Raji (cell line): ENCODE measurements around the gene HDAC9.

ENCODE experiments used
- POLR2A ChIP-seq: IDR thresholded peaks from 2 replicates; pipeline ENCODE4 v1.6.1; 2011; ENCODE audit warnings: low read depth, low read length, control low read depth; ENCODE audit not compliant: insufficient read depth

Gene HDAC9

DNA sequence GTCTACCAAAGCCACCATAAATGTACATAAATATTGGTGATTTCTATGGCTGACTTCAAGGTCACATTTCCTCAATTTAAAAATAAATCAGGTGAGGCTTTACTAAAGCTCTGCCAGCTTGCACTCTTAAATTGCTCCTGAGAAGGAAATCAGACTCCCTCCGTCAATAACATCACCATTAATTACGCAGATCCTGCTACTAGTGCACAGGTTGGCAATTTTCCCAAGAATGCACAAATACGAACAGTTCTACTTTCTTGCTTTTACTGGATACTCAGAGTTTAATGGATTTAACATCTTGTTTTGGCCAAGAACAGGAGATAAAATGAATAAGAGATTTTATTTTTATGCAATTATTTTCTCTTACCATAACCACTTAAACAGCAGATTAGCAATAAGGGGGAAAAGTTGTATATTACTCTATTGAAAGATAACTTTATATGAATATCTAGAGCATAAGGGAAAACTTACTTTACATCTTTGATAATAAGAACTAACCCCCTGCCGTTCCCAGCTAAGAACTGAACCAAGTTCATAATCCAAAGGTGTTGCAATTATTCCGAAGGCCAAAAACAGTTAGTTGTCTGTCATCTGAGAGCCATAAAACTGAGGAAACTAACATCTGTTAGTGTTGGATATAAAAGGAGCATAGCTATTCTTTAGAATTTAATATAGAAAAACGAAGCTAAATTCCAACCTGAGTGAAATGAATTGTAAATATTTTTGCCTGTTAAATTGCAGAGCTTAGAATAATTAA is 481.3 kb downstream of the HDAC9 start:
- TF ChIP-seq POLR2A, result no peak

DNA sequence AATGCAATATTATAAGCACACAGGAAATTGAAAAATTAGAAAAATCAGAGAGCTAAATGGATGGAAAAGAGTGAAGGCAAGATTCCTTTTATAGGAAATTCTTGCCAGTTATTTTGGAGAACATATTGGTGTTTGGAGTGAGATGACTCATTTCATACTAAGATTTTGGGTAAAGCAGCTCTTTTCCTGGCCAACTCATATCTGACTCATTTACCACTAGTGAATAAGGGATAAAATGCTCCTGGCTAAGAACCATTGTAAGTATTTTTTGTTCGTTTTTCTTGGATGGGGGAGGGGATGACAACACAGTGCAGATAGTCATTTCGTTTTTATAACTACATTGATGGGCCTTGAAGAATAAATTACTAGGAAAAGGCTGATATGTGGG is 482.6 kb downstream of the HDAC9 start:
- no peak for TF ChIP-seq POLR2A

DNA sequence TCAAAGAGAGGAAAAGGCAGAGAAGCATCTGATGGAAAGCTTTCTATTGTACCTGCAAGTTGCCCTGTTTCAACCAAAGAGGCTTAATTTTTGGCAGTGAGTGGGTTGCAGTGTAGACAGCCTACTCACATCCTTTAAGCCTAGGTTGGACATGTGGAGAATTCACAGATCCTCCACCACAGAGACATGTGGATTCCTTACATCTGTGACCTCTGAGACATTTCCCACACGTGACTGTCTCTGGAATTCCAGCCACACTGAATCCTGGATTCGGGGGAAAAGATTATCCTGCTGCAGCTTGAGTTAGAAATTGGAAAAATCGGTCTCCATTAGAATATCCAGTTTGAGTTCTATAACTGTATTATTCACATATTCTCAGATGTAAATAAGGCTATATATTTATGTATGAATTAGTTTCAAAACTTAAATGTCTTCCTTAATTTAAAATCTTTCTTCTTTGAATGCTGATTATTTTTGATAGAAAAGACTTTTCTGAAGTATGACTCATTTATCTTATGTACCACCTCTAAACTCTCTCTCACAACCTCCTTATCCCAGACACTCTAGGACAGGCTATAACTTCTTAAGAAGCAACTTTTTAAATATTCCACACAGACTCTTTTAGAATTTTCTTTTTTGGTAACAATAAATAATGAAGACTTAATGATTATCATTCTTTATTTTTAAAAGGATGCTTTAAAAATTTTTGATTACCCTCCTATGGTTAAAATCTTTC is 498.6 kb downstream of the HDAC9 start:
- no peak for TF ChIP-seq POLR2A

DNA sequence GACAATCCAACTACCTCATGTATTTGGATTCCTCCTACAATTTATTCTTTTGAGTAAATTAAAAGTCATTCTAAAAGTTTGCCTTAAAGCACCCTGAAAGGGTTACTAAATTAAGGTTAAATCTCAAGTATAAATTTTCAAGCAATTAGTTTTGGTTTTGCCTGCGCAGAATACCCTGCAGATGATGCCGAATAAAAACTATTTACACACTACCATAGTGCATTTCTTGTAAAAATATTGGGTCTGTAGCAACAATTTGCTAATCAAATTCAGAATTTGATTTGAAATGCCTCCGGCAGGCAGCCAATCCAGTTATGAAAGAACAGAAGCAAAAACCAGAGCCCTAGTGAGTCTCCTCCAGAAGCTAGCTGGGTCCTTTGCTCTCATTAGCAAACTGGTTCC is 499.7 kb downstream of the HDAC9 start:
- TF ChIP-seq POLR2A, result no peak

DNA sequence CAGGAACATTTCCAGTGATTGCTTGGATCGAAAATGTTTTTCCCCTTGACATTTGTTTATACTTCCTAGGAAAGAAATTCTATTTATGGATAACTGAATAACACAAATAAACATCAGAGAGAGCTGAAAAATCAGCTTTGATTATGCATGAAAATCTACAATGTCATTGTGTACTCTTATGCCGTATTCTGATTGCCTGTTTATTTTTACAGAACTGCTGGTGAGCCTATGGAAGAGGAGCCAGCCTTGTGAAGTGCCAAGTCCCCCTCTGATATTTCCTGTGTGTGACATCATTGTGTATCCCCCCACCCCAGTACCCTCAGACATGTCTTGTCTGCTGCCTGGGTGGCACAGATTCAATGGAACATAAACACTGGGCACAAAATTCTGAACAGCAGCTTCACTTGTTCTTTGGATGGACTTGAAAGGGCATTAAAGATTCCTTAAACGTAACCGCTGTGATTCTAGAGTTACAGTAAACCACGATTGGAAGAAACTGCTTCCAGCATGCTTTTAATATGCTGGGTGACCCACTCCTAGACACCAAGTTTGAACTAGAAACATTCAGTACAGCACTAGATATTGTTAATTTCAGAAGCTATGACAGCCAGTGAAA is 500.4 kb downstream of the HDAC9 start:
- TF ChIP-seq POLR2A, result no peak

DNA sequence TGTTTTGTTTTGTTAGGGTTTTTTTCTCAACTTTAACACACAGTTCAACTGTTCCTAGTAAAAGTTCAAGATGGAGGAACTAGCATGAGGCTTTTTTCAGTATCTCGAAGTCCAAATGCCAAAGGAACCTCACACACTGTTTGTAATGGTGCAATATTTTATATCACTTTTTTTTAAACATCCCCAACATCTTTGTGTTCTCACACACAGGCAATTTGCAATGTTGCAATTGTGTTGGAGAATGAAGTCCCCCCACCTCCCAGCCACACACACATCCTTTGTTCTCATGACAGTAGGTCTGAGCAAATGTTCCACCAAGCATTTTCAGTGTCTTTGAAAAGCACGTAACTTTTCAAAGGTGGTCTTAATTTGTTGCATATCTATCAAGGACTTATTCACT is 501.0 kb downstream of the HDAC9 start:
- TF ChIP-seq POLR2A, result no peak

DNA sequence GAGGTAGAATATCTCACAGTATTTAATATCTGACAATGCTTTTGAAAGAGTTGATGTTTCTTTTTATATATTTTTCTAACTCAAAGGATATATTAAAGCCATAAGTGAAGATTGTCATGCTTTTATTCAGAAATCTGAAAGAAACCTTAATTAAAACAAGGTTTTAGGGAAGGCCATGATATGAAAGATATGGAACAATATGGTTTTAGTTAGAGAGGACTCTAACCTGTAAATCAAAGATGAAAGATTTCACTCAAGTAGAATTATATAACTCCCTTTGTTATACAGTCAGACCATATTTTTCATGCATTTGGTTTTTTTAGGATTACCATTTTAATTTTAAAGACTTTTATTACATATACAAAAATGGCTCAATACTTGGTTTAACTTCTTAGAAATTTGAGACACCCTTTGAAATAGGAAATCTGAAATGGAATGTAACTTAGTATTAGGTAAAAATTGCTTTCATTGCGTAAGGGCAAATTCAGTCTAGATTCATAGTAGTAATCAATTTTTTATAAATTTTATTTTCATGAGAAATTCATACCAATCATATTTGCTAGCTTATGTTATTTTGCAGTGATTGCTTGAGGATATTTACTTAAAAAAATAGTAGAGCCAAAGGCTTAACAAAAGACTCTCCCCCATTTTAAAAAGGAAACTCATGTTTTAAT is 502.1 kb downstream of the HDAC9 start:
- no peak for TF ChIP-seq POLR2A

DNA sequence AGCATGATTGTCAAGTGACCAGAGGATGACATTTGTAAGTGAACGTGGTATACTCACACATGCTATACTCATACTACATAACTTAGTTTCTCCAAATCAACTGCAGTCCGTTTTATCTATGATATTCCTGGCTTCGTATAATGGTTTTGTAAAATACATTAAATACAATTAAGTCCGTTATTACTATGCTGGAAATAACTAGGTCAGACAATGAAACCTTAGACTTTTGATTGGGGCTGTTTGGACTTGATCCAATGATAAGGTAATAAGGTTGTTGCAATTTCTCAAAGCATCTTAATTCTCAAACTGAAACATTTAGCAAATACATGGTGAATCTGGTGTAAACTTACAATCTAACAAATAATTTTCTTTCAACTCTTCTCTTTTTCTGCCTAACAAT is 504.9 kb downstream of the HDAC9 start:
- TF ChIP-seq POLR2A, result no peak

DNA sequence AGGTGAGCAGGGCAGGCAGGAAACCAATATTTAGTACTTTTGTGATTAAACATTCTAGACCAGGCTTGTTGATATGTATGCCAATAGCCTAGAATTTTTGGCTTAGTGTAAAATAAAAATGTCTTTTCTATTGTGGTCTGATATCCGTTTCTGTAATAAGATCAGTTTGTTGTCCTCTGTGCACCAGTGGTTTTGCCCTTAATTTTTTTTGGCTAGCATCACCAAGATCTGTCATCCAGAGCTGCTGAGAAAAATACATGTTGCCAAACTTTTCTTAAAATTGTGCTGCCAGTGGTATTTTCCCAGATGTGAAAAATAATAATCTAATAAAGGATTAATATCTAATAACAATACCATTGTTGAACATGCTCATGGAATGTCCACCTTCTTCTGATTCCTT is 506.3 kb downstream of the HDAC9 start:
- TF ChIP-seq POLR2A, result no peak

DNA sequence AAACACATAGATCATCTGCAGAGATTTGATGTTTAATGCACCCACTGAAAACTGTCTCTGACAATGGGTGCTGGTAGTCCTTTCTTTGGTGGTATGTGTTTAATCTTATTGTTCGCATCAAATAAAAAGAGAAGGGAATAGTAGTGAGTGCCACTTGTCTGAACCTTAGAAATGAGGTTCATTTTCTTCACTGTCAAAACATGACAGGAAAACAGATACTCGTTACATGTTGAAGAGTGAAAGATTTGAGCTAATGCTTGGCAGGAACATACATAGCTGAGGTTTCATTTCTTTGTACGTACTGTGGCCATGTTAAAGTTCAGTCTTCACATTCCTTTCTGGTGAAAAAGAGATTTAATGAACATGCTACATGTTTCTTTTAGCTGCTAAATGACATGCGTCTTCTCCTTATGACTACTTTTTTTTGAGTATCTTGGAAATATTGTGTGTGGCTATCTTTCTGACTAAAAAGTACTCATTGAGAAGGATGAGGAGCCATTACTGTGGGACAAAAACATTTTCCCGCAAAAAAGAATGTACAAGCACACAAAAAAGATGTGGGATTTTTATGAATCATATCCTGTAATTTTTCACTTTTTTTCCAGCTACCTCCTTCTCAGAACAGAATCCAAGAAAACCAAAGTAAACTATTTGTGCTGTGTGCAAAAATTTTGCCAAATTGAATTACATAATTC is 513.8 kb downstream of the HDAC9 start:
- TF ChIP-seq POLR2A, result no peak

DNA sequence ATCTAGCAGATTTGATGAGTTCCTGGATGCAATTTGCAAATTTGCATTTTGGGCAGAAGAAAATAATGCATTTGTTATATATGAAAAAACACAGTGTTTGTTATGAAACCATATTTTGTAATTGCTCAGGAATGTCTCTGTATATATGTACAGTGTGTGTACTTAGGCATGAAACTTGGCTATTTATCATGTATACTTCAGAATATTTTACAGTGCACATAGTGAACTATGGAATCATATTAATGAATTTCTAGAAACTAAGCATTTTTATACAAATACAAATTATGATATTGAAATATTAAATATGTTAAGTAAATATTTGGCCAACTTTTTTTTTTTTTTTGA is 514.4 kb downstream of the HDAC9 start:
- TF ChIP-seq POLR2A, result no peak

DNA sequence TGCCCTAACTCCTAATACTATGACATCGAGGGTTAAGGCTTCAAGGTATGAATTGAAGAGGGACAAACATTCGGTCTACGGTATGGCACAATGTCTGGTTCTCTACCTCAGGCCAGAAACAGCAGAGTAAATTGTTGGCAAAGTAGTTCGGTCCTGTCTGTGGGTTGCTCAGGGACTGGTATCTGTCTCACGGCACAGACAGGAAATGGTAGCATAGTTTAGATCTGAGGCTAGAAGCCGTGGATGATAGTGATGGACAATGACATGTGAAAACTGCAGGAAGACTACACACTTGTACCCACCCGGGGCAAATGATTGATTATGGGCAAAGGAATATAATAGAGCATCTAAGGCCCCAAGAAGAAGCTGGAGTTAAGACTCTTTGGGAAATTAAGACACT is 515.7 kb downstream of the HDAC9 start:
- no peak for TF ChIP-seq POLR2A

DNA sequence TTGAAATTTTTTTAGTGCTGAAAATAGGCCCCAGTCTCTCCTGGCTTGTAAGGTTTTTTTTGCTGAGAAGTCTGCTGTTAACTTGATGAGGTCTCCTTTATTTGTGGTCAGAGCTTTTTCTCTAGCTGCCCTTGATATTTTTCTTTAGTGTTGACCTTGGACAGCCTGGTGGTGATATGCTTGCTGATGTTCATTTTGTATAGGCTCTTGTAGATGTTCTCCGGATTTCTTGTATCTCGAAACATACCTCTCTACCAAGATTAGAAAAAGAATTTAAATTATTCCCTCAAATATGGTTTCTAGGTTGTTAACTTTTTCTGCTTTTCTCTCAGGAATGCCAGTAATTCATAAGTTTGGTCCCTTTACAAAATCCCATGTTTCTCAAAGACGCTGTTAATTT is 519.5 kb downstream of the HDAC9 start:
- no peak for TF ChIP-seq POLR2A

DNA sequence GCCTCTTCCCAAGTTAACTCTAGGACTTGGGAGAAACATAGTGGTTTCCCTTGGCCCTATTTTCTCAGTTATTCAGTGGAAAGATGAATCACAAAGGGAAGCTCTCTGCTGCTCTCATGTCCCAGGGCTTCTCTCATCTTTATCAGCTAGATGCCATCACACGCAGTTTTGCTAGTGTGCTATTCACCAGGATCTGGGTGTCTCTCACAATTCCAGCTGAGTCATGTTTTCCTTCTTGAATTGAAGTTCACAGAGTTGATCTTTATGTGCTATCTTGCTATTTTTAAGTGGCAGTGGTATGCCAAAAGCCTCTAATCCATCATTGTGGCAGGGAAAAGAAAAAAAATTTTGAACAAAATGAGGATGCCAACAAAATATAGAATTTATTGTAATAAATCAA is 520.6 kb downstream of the HDAC9 start:
- TF ChIP-seq POLR2A, result no peak

DNA sequence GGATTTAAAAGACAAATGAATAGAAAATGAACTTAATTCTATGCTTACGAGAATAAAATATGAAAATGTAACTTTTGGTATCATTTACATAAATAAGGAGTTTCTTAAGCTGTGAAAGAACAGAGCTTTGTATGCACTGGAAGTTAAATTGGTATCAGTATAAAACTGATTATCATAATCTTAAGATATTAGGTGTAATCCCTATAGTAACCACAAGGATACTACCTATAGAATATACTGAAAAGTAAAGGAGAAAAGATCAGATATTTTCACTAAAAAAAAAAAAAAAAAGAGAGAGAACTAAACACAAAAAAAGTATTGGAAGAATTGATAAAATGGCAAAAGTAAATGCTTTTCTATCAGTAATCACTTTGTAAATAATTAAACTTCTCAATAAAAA is 521.8 kb downstream of the HDAC9 start:
- no peak for TF ChIP-seq POLR2A
